GM12891 (cell line): Measurements from ENCODE around the gene DHTKD1.

Experiments
- PAX5 ChIP-seq: IDR thresholded peaks from 2 replicates; pipeline ENCODE4 v1.6.1; 2011; ENCODE audit warnings: low read length, moderate library complexity, mild to moderate bottlenecking; ENCODE audit not compliant: insufficient read depth, severe bottlenecking
- POLR2A ChIP-seq: IDR thresholded peaks from 2 replicates; pipeline ENCODE4 v1.6.1; 2011; ENCODE audit warnings: low read depth, low read length, control low read depth
- POLR2AphosphoS5 ChIP-seq: IDR thresholded peaks from 2 replicates; pipeline ENCODE4 v1.6.1; 2011; ENCODE audit warnings: low read depth, low read length, control low read depth
- SPI1 ChIP-seq: IDR thresholded peaks from 2 replicates; pipeline ENCODE4 v1.6.1; 2011; ENCODE audit warnings: low read depth, low read length, control low read depth
- TAF1 ChIP-seq: IDR thresholded peaks from 2 replicates; pipeline ENCODE4 v1.6.1; 2011; ENCODE audit warnings: low read depth, low read length, control low read depth

- TF ChIP-seq POLR2AphosphoS5 (no peak), POLR2A (no peak), TAF1 (no peak), SPI1 (peak; percentile 65), PAX5 (no peak)
Observed at GRCh38 chr10:12051241-12051640, 17.5 kb upstream of the DHTKD1 start.
